Measurements from ENCODE around the gene SHISA9.

Gene SHISA9

DNA sequence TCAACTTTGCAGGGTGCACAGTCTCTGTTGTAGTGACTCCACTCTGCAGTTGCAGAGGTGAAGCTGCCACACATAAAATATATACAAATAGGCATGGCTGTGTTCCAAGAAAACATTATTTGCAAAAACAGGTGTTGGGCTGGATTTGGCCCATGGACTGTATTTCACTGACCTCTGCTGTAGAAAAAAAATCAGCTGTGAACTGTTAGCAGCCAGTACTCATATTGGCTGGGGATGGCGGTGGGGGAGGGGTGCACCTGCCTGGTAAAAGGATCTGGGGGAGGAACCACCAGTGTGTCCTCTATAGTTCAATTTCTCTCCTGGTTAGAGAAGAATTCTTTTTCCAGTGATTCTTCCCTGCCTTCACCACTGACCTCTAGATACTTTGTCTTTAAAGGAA is 50.0 kb downstream of the SHISA9 start:
- DNase-seq (ENCODE audit: low read depth, low spot score) = no peak

GRCh38 chr16:12951976-12952375 is 50.6 kb downstream of the SHISA9 start:
- no peak for DNase-seq (ENCODE audit: low read depth, low spot score)

DNA sequence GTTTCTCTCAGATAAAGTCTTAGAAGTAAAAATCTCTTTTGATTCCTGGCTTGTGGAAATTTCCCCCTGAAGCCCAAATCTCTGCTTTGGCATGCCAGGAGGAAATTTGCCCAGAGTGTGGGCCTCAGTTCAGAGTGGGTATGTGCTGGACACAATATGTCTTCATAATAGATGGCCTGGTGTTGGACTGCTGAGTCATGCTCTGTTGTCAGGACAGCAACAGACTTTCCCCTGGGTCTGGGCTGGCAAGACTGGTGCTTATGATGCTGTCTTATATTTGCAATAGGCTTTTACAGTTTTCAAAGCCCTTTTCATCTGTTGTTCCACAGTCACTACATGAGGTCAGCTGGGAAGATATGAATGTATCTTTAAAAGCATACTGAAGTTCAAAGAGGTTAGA is 57.0 kb downstream of the SHISA9 start:
- DNase-seq (ENCODE audit: low read depth, low spot score) = no peak

GRCh38 chr16:12959072-12959471 is 57.7 kb downstream of the SHISA9 start:
- no peak for DNase-seq (ENCODE audit: low read depth, low spot score)

- no peak for DNase-seq (ENCODE audit: low read depth, low spot score)
Measured at GRCh38 chr16:12961626-12962025, 60.2 kb downstream of the SHISA9 start.

DNA sequence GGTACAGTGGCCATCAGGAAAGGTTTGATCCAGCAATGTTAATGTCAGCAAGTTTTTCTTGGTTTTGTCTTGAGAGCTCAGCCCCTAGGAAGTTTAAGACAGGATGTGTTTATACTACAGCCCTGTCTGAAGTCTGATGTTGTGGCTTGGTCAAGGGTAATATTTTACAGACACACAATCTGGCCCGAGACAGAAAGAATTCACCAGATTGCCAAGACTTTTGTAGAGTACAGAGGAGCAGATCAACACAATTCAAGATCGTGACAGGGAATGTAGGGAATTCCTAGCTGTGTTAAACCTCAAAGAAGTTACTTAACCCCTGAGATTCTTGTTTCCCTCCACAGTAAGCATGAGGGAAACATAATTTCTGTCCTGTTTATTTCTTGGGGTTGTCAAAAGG is 63.1 kb downstream of the SHISA9 start:
- DNase-seq (ENCODE audit: low read depth, low spot score) = no peak

- DNase-seq (ENCODE audit: low read depth, low spot score) = no peak
Measured at GRCh38 chr16:12965274-12965804, 63.9 kb downstream of the SHISA9 start.

DNA sequence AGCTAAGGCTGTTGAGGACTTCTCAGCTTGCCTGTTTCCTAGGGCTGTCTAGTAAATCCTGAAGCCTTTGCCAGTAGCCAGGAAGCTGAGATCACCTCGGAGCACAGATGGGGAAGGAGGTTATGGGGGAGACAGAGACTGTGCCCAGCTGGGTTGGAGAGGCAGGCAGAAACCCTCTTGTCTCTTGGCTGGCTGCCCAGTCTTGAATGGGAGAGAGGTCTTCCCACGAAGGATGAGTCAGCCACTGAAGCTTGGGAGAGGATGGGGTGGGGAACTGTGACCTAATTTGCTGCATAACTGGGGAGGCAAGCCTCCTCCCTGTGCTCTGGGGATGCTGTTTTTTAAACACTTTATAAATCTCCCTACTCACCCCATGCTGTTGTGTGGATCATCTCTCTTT is 69.8 kb downstream of the SHISA9 start:
- no peak for DNase-seq (ENCODE audit: low read depth, low spot score)

DNA sequence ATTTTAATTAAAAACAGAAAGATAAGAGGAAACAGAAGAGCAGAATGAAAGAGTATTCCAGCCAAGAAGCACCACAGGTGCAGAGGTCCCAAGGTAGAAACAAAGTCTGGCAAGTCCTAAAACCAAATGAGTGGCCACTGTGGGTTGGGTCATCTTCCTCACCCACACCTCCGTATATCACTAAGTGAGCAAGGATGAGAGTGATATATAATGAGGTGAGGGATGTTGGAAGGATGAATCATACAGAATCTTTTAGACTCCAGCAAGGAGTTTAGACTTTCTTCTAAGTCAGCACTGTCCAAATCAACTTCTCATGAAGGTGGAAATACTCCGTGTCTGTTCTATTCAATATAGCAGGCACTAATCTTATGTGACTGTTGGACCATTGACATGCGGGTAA is 70.8 kb downstream of the SHISA9 start:
- no peak for DNase-seq (ENCODE audit: low read depth, low spot score)

DNA sequence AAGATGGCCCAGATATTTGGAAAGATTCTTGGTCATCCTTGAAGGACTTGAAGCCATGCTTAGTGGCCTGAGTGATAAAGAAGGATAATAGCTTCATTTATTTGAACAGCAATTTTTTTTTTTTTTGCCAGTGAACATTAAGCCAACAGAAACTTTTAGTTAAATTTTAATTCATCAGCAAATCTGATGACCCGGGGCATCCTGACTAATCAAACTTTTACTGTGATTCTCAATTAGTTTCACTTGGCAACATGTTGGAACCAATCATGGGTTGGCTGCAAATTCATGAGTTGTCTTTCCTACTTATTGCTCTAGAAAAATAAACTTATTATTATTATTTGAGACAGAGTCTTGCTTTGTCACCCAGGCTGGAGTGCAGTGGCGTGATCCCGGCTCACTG is 74.4 kb downstream of the SHISA9 start:
- no peak for DNase-seq (ENCODE audit: low read depth, low spot score)

DNA sequence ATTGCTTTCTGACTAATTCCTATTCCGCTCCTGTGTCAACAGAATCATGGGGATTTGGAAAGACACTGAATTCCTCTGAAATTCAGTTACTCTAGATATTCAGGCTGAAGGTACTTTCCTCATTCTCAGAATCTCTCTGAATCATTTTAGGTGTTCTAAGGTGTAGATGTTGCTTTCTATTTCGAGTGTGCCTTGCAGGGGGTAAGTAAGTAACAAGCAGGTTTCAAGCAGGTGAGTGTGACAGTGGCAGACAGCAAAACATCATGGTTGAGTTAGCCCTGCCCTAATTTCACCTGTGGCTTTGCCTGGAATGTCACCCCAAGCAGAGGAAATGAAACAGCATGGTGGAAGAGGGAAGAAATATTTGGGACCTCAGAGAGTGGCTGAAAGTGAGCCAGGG is 75.1 kb downstream of the SHISA9 start:
- no peak for DNase-seq (ENCODE audit: low read depth, low spot score)

DNA sequence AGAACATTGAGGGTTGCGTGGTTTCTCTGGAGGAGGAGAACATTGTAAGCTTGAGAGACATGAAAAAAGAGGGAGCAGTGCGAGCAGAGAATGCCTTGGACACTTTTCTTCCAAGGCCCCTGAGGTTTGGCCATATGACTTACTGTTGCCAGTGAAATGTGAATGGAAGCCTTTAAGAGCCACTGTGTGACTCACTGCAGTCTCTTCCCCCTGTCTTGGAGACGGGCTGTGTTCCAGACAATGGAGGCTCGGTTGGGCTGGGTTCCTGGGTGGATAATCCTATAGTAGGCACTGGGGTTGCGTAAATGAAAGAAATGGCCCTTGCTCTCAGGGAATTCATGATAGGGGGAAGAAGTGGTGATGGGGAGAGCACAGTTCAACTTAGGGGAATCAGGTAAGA is 75.5 kb downstream of the SHISA9 start:
- no peak for DNase-seq (ENCODE audit: low read depth, low spot score)

GRCh38 chr16:12985516-12985915 is 84.1 kb downstream of the SHISA9 start:
- DNase-seq (ENCODE audit: low read depth, low spot score) = no peak

GRCh38 chr16:12988071-12988470 is 86.7 kb downstream of the SHISA9 start:
- no peak for DNase-seq (ENCODE audit: low read depth, low spot score)

GRCh38 chr16:12992066-12992465 is 90.7 kb downstream of the SHISA9 start:
- DNase-seq (ENCODE audit: low read depth, low spot score) = no peak

GRCh38 chr16:12994402-12994801 is 93.0 kb downstream of the SHISA9 start:
- DNase-seq (ENCODE audit: low read depth, low spot score) = no peak

GRCh38 chr16:12995721-12996372 is 94.4 kb downstream of the SHISA9 start:
- DNase-seq (ENCODE audit: low read depth, low spot score) = no peak

- DNase-seq (ENCODE audit: low read depth, low spot score) = no peak
Measured at GRCh38 chr16:12998361-12999085, 97.1 kb downstream of the SHISA9 start.

DNA sequence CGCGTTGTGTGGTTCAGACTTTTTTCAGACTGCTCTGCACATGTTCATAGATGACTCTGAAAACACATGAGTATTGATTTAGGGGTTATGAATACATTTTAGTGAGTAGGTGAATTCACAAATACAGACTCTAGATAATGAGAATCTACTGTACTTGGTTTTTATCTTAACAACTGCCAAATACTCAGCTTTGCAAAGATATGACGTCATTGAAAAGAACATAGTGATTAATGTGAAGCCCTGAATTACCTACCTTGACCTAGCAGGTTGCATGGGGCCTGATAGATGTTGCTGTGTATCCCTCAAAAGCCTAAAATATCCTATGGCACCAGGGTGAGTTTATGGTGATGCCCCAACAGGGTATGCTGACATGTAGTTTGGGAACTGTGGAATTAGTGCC is 98.0 kb downstream of the SHISA9 start:
- no peak for DNase-seq (ENCODE audit: low read depth, low spot score)

- DNase-seq (ENCODE audit: low read depth, low spot score) = no peak
Measured at GRCh38 chr16:13005721-13006247, 104.4 kb downstream of the SHISA9 start.

DNA sequence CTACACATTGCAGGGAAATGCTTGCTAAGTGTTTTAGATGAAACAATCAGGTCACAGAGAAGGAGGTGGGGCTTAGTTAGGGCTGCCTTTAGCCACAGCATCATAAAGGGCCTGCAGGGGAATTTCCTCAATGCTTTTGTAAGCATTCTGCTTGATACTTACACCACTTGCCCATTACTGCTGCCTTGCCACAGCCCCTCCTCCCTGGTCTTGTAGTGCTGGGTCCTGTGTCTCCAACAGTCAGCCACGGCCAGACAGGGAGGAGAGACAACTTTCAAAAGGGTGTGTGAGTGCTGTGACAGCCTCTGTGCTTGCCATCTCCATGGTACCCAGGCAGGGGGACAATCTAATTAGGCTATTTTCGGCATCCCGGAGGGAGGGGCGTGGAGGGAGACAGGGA is 111.2 kb downstream of the SHISA9 start:
- no peak for DNase-seq (ENCODE audit: low read depth, low spot score)

GRCh38 chr16:13013043-13013442 is 111.6 kb downstream of the SHISA9 start:
- no peak for DNase-seq (ENCODE audit: low read depth, low spot score)

- no peak for DNase-seq (ENCODE audit: low read depth, low spot score)
Measured at GRCh38 chr16:13014476-13014875, 113.1 kb downstream of the SHISA9 start.
